CD4-positive, alpha-beta T cell treated with Interferon gamma for 1 hour (primary cell): Measurements from ENCODE around the gene SSTR4.

Experiments
- DNase-seq: peaks from one replicate; pipeline ENCODE4 v3.0.0-alpha.2; 2020

The SSTR4 gene

DNA sequence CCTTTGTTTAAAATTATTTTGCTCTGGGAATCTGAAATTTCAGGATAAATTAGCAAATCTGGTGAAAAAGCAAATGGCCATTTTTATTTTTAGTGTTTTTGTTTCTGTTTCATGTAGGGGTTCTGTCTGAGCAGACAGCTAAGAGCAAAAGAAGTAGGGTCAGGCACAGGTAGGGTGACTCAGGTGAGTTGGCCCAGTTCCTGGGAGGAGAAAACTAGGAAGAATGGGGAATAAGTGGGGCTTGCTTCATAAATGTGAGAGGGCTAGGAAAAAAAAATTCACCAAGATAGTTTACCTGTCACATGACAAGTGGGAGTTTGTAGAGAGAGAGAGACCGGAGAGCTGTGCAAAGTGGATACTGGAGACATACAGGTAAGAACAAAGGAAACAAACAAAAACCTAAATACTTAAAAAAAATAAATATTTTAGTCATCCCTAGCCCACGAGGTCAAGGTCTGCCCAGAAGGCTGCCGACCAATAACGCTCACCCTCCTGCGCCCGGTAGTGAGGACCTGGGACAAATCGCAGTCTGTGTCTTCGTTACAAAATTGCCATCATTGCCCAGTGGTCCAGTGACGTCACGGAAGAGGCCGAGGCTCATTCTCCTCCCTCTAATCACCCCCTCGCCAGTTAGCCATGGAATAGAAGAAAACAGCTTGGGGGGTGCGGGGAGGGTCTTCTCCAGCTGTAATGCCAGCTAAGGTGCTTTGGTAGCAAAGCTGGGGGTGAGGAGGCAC lies 12.1 kb downstream of the SSTR4 start:
- no peak for DNase-seq

DNA sequence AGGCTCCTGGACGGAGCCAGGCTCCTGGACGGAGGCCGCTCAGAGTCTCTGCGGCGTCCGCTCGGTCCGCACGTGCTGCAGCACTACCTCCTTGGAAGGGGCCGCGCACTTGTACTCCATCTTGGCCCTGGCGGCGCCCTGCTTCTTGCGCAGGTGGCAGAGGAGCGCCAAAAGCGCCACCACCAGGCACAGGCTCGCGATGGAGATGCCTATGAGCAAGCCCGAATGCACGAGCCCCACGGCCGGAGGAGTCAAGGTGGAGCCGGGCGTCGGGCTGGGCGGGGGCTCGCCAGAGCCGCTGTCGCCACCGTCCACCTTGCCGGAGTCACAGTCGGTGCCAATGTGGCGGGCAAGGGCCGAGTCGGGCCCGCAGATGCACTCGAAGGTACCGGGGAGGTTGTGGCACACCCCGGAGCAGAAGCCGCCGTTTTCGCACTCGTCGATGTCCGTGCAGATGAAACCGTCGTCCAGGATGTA lies 12.7 kb downstream of the SSTR4 start:
- no peak for DNase-seq

DNA sequence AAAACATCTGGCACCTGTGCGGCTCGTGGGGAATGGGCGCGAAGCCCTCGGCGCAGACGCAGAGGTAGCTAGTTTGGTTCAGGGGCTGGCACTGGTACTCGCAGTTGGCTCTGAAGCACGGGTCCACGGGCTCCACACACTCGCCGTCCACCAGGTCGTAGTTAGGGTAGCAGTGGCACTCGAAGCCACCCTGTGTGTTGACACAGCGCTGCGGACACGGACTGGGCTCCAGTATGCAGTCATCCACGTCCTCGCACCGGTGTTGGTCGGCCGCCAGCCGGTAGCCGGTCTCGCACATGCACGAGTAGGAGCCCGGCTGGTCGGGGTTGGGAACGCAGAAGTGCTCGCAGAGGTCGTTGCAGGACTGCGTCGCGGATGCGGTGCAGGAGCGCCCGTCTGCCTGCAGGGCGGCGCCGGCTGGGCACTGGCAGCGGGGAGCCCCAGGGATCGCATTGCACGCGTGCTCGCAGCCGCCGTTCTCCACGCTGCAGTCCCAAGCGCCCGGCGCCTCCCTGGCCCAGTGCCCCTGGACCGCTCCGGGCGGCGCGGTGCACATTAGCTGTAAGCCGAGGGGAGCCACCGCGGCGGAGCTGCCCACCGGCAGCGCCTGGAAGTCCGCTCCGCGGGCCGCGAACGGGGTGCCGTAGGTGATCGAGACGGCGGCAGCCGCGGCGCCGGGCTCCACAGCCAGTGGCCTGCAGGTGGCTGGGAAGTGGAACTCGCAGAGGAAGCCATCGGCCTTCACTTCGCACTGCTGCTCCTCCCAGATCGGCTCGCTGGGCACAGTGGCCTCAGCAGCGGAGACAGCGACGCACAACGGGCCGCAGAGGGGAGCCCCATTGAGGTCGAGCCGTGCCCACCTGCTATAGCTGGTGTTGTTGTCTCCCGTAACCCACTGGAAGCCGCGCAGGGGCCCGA lies 13.4 kb downstream of the SSTR4 start:
- DNase-seq = peak; percentile 55

GRCh38 chr20:23049201-23050075 lies 14.3 kb downstream of the SSTR4 start, which contains the start of gene THBD:
Gene THBD, minus strand, starts transcription at chr20:23049672. Its CDS starts 168 bp downstream, at chr20:23049504.
- DNase-seq = peak; percentile 13

DNA sequence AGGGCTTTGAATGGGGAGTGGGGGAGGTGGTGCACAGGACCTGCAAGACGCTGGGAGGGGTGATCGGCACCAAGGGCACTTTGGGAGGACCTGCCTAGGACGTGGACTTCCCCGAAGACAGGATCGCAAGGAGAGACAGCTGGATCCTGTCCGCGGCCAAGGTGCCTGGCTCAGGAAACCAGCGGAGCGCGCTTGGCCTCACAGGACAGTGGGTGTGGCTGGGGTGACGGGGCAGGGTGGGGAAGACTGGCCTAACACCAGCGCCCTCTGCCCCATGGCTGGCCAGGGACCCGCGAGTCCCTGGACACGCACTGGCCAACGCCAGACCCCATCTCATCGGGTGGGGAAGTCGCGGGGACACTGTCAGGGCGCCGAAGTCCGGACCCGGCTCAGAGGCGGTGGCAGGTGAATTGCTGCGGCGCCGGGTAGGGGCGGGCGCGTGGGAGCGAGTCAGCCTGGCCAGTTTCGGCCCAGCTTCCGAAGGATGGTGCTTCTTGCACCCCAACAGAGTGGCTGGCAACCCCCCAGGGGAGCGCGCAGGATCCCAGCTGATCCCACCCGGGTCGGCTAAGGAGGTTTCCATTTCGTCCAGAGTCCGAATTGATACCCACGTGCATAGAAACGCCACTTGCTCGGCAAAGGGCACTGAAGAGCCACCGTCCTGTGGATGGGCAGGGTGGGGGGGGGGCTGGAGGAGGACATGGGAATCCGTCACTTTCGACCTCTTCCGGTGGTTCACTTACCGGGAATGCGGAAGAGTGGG lies 15.1 kb downstream of the SSTR4 start:
- peak; percentile 10 for DNase-seq

DNA sequence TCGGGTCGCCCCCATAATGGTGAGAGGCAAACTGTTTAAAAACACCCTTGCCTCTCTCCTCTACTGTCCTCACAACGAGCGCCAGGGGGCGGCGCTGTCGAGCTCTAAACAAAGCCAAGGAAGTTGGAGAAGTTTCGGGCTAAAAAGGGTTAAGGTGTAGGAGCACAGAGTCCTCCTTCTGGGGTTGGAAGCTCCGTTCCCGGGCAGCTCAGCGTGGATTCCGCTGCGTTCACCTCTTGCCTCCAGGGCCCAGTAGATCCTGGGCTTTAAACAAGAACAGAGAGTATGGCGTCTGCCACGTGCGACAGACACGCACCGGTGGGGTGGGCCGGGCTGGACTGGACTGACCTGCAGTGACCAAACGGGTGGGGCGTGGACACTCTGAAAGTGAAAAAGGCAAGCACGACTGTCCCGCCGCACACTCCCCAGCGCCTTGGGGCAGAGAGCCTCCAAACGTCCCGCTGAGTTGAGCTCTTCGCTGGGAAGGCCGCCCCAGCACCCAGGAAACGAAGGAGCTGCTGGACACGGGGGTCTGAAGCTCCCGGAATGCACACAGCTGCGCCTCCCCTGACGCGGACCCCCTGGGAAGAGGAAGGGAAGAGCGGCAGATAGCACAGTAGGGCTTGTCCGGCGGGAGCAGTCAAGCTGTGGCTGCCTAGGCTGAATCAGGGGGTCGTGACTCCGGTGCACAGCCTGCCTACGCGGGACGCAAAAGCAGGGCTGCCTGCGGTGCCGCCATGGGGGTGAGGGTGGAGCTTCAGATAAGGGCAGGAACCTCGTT lies 15.9 kb downstream of the SSTR4 start:
- peak; percentile 53 for DNase-seq

DNA sequence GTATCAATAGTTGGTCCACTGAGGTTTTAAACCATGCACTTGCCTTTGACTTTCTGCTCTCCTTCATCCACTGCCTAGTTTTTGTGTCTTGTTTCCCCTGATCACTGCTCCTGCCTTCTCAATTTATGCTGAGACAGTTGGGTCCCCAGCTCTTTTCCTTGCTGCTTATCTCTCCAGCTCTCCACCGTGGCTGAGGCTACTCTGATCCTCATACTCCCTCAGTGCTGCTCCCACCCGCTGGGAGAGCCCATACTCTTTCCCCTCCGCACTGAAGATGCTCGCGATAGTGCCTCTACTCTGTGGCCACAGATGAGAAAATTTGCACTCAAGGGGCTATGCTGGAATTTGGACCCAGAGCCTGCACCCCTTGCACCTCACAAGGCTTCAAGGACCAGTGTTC lies 17.8 kb downstream of the SSTR4 start:
- DNase-seq = no peak

DNA sequence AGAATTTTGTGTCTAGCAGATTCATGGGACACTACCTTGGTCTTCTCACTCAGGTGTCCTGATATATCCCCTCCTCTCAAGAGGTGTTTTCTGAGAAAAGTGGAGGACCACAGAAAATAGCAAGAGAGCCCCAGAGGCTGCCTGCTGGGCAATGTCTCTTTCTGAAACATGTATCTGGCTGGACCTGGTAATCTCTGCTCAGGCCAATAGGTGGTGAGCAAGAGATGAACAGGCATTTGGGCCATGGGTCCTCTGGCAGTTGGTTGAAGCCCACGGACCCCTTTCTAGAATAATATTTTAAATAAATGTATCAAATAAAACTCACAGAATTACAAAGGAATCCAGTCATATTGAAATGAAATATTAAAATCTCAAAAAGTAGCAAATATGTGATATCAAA lies 23.1 kb downstream of the SSTR4 start:
- no peak for DNase-seq

DNA sequence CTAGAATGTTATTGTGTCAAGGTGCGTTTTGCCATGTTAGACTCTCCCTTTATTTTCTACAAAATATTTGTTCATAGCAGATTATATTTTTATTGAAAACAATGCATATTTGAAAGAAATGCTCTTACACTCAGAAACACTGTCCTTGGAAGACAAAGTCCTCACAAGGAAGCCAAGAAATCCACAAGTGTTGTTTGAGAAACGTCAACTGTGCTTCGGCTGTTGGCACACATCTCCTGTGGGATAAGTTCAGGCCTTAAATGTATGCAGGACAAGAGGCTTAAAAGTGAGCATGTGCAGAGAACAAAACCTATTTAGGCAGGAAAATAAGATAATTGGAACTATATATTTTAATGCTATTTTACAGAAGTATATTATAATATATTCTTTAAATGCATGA lies 23.9 kb downstream of the SSTR4 start:
- DNase-seq = no peak

- no peak for DNase-seq
These were observed 24.7 kb downstream of the SSTR4 start for GRCh38 chr20:23059846-23060245.

DNA sequence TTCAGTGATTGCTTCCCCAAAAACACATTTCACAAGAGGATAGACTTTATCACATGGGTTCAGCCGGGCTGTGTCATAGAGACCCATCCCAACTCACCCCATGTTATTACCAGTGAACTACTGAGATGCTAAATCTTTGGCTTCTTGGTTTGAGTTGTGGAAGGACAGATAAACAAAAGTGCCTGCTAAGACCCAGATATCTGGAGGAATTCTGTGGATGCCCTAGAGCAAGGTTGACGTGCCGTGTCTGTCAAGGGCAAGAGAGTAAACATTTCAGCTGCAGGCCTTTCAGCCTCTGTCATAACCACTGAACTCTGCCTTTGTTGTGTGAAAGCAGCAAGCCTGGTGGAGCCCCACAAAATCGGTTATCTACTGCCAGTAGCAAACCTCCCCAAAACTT lies 25.5 kb downstream of the SSTR4 start:
- no peak for DNase-seq

DNA sequence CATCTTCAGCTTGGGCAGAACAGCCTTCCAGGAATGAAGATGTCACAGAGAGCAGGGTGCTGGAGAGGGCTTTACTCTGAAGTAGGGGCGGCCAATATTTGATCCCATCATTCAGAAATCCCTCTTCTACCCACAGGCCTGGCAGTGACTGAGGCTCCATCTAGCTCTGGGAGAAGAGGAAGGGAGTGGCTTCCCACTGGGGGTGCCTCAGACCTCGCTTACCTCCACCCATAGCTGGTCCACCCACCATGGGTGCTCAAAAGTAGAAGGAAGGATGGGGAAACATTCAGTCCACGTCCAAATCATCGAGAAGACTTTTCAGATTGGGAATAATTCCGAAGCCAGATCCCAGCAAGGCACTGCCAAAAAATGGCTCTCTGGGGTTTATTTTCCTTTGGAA lies 26.1 kb downstream of the SSTR4 start:
- DNase-seq = no peak

GRCh38 chr20:23061734-23062561 lies 26.8 kb downstream of the SSTR4 start:
- no peak for DNase-seq

DNA sequence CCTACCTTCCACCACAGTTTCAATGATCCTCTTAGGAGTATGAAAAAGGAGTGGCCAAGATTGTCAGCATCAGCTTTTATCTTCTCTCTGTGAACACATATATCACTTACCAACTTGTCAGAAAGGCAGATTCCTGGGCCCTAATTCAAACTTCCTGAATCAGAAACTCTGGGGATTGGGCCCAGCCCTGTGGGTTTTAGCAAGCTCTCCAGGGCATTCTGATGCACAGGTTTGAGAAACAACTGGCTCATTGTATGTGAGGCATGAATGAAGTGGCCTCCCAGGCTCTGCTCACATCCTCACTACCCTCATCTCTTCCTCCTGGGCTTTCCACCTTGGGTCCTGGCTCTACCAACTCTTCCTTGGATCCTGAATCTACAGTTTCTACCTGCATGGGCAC lies 27.5 kb downstream of the SSTR4 start:
- DNase-seq = no peak

GRCh38 chr20:23063168-23063567 lies 28.1 kb downstream of the SSTR4 start:
- no peak for DNase-seq

GRCh38 chr20:23063581-23063980 lies 28.5 kb downstream of the SSTR4 start:
- DNase-seq = no peak

DNA sequence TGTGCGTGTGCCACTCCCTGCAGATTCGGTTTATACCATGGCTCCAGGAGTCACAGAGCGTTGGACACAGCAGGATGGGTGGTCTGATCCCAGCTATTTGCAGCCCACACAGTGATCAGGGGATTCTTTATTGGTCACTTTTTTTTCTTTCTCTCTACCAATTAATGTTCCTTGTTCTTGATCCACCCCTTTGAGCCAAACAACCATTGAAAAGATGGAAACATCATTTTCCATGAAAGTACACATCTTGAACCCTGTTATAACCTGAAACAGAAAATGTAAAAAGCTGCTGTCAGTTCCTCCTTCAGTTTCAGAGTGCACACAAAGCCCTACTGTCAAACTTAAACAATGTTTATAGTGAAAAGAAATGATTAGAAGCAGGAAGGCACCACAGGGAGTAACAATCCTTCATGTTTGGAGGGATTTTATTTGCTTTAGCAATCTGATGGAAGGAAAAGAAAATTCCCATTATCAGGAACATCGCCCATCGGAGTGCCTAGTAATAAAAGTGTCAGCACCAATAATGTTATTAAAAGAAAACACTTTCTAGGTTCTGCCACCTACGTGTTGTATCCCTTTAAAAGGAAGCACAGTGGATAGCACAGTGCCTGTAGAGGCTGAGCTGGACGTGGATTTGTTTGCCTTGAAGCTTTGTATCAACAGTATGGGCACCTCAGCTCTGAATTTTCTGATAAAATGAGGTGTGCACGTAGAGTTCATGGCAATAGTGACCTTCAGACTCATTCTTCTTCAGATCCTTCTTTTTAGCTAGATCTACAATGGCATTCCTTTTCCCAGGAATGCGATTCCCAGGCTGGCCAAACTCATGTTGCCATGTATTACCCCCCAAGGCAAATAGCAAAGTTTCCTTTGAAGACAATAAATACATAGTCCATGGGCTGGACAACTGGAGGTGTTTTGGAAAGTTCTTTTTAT lies 30.4 kb downstream of the SSTR4 start:
- DNase-seq = no peak

DNA sequence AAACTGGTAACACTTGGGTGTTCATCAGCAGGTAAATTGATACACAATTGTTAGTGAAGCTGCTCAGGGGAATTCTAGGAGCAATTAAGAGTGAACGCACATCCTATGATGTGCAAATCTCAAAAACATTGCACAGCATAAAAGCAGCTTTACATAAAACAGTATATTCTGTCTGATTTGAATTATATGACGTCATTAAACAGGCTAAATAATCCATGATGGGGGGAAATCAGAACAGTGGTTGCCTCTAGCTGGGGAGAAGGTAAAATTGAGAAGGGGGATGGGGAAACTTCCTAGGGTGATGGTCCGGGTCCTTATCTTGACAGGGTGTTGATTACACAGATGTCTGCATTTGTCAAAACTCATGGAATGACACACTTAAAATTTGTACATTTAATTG lies 31.7 kb downstream of the SSTR4 start:
- no peak for DNase-seq

- no peak for DNase-seq
These were observed 33.2 kb downstream of the SSTR4 start for GRCh38 chr20:23068283-23068682.
